NCI-H146 (cell line): ENCODE data around the gene BEGAIN.

Experiments used
- DNase-seq: peaks from one replicate; lab custom pipeline; 2025; lab: John Stamatoyannopoulos, UW

Gene BEGAIN

DNA sequence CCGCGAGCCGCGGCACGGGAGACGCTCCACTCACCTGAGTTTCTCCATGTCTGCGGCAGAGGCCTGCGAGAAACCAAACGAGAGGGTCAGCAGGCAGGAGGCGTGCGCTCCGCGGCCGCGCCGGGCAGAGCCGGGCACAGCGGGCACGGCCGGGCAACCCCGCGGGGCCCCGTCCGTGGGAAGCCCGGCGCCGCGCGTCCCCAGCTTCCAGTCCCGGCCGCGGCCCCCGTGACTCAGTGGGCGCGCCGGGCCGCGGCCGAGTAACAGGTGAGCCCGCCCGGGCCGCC, 19.4 kb downstream of the BEGAIN start:
- DNase-seq: no peak

DNA sequence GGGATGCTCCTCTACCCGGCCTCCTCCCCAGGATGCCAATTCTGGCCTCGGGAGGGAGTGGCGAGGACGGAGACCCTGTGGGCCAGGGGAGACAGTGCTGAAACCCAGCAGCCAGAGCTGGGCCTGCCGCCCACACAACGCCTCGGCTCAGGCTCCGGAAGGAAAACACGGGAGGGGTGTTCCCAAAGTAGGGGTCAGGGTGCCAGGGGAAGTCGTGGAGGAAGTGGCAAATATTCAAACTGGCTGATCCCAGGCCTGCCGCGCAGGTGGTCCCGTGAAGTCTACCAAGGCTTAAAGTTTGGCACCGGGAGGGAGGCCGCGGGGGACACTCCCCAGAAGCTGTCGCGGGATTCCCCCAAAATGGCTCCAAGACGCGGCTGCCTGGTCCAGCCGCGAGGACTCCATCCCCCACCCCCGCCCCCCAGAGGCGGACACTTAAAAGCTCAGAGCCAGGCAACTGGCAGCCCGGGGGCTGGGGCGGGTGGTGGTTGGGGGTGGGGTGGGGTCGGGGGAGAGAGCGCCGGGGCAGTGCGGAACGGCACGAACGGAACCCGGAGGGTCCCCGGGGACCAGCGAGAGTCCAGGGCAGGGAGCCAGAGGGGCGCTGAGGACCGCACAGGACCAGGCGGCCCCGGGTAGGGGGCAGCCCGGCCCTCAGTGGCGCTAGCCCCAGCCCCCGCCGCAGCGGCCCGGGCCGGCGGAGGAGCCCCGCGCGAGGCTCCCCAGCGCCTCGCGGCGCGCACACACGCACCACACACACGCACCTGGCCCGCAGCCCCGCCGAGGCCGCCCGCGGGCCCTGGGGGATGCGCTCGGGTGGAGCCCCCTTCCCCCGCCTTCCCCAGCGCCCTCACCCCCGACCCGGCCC, 20.0 kb downstream of the BEGAIN start:
- DNase-seq: no peak

DNA sequence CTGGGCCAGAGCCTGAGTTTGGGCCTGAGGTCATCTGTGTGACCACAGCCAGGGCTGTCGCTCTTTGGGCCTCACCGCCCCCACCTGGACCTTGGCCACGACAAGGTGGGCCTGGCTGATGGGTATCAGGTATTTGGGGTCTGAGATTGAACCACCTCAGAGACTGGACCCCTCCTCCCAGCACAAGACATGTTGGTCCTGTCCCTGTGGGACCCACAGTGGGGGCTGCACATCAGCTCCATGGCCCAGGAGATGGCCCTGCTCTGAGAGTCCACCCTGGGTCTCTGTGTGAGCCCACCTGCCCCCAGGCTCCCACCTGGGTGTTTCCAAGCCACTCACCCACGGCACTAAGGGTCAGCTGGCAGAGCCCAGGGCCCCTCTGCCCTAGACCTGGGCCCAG, 20.6 kb downstream of the BEGAIN start:
- no peak for DNase-seq

DNA sequence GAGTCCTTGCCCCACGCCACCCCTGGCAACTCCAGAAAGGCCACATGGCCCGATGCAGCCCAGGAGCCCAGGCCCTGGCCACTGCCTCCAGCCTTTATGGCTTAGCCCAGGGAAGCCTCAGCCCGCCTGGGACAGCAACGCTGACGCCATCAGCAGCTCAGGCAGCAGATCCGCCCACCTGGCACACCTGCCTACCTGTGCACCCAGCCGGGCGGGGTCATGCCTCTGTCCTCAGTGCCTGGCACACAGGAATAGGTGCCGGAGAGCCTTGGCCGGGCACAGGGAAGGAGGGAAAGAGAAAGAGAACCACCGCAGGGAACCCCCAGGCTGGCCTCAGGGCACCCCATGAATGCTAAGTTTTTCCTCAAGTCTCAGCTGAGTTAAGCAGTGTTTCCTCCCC, 21.1 kb downstream of the BEGAIN start:
- no peak for DNase-seq

DNA sequence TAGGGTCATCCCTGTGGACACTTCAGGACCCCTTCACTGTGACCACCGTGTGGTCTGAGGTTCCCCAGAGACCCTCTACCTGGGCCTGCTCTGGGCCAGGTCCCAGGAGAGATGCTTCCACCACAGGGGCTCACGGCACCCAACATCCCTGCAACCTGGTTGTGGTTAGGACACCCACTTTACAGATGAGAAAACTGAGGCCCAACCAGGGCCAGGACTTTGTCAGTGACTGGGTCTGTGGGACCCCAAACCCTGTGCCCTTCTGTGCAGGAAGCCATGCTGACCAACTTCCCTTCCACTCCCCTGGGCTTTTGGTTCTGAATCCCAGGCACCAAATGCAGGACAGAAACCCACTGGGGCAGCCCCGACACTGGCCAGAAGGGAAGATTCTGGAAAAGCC, 21.6 kb downstream of the BEGAIN start:
- DNase-seq: no peak

DNA sequence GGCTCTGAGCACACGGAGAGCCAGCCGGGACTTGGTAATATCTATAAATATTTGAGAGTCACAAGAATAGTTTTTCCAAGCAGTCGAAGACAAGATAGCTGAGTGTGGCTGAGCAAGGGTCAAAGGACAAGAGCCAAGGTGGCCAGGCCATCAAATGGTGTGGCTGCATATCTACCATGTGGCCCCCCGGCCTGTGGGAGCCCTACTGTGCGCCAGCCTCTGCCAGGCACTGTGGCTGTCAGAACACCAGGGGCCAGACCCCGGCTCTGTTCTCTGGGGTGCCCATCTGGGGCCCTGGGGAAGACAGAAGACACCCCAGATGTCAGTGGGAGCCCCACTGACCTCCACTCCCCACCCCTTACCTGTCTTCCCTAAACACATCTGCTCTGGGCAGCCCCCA, 22.7 kb downstream of the BEGAIN start:
- DNase-seq: no peak

DNA sequence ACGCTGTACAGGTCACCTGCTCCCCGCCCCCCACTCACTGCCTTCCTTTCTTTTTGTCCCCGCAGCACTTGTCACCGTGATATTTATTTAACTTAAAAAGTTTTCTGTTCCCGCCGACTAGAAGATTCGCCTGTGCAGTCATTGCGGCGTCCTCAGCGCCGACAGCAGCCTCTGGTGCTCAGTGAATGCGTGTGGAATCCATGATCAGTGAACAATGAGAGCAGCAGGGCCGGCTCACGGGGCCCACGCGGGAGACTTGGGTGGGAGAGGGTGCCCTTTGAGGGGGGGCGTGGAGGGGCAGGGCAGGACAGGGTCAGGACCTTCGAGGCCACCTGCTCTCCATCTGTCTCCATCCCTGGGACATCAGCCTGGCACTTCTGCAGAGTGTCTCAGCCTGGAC, 24.5 kb downstream of the BEGAIN start:
- no peak for DNase-seq

DNA sequence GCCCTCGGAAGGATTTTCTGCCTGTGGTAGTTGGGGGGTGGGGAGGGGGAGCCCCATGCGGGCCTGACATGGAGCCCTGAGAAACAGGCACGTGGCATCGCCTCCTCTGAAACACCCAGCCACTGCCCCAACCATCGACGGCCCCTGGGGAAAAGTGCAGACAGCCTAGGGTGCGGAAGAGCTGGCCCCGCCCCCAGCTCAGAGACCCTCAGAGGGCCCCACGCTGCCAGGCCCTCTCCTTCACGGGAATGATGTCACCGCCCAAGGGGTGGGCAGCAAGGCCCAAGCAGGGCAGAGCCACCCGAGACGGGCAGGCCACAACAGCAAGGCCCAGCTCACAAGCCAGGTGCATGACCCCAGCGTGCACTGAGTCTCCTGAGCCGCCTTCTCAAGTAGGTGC, 26.2 kb downstream of the BEGAIN start:
- DNase-seq: no peak

DNA sequence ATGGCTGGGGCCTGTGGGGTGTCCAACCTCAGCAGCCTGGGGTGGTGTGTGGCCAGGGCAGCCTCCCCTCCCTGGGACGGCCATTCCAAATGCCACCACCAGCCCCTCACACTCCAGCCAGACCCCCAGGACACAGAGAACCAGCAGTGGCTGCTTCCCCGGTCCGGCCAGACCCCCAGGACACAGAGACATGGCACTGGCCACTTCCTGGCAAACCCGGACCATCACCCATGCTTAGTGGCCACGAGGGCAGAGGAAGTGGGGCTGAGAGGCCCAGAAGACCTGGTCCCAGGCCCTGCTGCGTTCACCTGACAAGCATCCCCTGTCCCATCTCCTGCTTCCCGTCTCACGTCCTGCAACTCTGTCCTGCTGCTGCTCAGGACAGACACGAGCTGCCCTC, 26.7 kb downstream of the BEGAIN start:
- no peak for DNase-seq

DNA sequence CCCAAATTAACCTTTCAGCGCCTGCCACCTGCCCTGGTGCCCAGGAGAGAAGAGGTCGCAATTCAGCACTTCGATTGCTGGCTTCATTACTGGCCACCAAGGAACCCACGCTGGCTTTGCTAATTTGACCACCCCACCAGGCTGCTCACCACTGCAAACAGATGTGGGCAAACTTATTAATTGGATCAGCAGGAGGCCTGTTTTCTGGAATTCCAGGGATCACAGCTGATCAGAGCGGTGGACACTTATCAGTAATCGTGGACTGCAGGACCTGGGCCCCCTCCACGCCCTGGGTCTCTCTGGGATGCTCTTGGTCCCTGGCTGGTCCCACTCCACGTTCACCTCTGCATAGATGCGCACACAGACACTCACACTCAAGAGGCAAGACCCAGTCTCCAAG, 27.8 kb downstream of the BEGAIN start:
- no peak for DNase-seq

DNA sequence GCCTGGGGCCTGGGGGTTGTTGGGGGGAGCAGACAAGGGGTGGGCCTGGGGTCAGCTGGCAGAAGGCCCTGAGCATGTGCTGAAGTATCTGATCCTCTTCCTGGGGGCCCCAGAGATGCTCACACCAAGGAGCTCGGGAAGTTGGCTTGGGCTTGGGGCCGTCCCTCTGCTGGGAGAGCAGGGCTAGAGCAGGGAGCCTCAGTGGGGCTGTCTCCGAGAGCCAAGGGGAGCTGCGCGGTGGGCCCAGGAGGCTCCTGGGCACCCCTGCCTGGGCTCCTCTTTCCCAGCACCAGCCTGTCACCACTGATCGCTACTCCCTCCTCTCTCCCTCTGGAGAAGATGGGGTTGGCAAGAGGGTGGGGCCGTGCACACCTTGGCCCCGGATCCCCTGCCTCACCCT, 28.3 kb downstream of the BEGAIN start:
- no peak for DNase-seq

DNA sequence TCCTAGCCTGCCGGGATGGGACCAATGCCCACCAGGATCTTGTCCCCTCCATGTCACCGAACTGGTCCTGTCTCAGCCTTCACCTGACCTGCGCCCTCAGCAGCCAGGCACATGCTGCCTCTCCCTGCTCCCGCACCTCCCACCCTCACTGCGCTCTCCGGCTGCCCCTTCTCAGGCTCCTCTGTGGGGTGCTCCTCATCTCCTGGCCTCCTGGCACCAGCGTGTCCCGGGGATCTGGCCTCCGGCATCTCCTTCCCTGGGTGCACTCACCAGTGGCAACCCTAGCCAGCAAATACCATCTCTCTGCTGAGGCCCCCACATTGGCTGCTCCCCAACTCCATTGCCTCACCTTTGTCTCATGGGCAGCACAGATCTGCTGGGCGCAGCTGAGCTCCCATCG, 29.0 kb downstream of the BEGAIN start:
- no peak for DNase-seq

DNA sequence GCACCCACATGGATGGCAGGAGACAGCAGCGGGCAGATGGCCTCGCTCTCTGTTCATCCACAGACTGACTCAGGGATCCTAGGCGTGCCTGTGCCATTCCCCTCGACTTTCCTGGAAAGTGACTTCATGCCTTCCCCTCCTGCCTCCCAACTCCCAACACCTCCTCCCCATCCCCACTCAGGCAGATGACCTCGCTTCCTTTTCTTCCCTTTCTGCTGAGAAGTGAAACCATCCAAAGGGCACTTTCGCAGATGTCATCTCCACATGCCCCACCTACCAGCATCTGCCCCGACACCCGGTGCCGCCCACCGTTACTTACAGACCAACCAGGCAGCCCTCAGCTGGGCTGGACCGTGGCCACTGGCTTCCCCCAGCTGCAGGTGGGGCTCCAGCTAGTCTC, 29.6 kb downstream of the BEGAIN start:
- DNase-seq: no peak

DNA sequence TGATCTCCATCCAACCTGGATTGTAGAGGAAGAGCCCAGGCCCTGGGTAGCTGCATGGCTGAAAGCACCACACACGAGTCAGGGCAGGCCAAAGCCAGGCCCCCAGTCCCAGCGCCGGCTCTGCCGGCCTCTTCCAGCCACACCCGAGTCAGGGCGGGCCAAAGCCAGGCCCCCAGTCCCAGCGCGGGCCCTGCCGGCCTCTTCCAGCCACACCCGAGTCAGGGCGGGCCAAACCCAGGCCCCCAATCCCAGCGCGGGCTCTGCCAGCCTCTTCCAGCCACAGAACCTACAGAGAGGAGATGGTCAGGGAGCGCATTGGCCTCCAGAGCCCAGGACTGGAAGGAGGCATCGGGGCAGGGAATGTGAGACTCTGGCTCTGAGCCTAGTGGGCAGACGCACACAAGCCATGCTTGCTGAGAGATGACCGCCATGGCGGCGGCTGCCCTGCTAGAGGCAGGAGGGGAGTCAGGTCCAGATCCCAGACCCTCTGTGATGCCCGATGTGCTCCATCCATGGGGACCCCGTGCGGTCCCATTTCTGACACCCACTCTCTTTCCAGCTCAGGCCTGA, 30.2 kb downstream of the BEGAIN start:
- DNase-seq: no peak

DNA sequence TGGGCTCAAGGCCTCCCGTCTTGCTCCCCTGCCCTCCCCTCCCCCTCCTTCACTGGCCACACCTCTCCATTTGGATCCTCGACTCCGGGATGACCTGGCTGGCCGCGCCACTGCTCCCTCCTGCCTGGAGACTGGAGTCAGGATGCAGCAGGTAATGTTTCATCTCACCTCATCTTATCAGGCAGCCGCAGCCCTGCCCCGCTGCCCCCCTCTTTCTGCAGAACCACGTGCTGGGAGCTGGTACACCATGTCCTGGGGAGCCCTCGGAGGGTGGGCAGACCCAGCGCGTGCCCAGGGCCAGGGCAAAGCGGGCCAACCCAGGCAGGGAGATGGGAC, 31.1 kb downstream of the BEGAIN start:
- DNase-seq: no peak

DNA sequence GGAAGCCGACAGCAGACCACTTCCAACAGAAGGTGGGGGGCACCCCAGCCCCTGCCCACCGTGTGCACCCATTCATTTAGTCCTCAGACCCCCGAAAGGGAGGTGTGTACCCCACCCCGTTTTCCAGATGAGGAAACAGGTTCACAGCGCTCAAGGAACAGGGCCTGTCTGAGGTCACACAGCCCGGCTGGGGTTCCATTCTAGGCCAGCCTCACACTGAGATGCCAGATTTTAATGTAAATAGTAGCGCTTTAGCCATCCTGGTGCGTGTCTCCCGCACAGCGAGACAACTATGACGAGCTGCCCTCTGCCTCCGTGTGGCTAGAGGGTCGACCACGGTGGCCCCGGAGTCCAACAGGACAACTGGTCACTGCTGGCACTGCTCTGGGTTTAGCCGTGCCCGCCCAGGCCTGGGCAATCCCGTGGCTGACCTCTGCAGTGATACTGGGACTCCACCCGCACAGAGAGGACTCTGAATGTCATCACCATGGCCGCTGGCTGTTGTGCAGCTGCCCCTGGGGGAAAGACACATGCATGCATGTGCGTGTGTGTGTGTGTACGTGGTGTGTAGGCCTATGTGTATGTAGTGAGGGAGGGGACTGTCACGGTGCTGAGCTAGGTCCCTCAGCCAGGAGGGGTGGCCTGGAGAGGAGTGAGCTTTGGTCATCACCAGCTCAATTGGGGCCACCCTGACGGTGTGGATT, 31.6 kb downstream of the BEGAIN start:
- no peak for DNase-seq

DNA sequence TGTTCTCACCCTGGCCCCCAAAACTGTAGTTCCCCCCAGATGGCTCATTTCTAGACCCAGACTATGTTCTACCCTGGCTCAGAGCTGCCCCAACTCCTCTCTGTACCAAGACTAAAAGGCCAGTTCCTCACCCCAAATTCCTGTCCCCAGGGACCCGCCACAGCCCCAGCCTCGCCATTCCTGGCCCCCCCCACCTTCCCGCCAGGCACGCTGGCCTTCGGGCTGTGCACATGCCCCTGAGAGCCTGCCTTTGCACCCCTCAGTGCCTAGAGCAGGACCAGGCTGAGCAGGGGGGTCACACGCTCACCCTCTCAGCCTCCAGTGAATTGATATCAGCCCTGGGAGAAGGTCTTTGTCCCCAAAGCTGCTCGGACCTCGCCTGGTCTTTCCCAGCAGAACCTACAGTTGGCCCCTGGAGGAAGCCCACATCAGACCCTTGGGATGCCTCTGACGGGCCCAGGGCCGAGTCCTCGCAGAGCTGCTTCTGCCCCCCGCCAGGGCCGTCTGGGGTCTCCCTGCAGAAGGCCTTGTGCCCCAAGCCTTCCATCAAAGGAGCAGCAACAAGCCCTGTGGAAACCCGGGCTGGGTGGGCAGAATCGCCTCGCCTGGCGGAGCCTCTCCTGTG, 32.4 kb downstream of the BEGAIN start:
- no peak for DNase-seq

DNA sequence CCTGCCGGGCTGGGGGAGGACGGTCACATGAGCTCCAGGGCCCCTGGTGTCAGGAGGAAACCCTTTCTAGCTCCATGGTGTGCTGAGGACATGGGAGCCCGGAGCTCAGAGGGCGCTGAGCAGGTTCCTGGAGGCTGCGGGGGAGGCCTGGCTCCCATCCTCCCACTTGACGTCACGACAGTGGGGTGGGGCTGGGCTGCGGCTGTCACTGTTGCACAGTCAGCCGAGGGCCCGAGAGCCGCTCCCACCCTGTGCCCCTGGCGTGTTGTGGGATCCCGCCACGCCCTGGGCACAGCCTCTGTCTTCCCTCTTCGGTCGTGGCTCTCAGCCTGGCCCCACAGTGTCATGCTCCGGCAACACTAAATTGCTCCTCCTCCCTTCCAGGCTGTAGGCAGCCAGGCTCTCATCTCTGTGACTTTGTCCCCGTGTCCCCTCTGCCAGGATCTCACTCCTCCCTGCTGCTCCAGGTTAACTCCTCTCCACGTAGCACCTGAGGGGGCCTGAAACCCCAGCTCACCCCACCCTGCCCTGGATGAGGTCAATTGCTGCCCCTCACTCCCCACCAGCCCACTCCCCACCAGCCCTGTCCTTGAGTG, 33.0 kb downstream of the BEGAIN start:
- DNase-seq: no peak

DNA sequence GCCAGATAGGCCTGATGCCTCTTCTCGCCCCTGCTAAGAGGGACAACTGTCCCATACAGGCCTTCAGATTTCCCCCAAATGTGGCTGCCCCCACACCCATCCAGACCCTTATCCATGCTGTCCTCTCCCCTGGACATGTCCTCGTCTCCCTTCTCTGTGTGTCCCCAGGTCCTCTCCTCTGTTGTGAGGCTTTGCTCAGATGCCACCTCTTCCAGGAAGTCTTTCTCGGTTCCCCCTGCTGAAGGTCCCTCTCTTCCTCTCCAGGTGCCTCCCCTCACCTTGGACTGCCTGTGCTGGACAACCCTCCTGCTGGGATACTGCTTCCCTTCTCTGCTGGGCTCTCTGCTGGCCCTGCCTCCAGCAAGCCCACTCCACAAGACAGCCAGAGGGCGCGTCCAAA, 33.7 kb downstream of the BEGAIN start:
- DNase-seq: peak; percentile 9

DNA sequence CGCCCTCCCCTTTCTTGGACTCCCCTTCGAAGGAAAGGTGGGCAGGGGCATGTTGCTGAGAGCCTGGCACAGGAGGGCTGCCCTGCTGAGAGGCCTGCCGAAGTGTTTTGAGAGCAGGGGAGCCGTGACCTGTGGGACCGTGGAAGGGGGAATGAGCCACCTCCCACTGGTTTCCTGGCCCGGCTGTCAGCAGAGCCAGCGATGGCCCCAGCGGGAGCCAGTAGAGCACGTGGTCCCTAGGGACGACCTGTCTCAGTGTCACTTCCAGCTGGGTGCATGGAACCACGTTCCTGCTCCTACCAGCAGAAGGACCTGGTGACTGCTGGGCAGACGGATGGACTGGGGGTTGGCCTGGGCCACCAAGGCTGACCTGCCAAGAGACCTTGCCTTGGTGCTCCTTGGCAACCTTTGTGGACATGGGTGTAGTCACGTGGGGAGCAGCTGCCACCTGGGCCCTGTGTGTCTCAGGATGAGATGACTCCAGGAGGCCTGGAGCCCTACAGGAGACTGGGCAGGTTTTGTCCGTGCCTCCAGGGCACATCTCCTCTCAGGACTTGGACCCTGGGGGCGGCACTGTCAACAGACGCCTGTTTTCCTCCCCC, 34.6 kb downstream of the BEGAIN start:
- peak; percentile 80 for DNase-seq

DNA sequence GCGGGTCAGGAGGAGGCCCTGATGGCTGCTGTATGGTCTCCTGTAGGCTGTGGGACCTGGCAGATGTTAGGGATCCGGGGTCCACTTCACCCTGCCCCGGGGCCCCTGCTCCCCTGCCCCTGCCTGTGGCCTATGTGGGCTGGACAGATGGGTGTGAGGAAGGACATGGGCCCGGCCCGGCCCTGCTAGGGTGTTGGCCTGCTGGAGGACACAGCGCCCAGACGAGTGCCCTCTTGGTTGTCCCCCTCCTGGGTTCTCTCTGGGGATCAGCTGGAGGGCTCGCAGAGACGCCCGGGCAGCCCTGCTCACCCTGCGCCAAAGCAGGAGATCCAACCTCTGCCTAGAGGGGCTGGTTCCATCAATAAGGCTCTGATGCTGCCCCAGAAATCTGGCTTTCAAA, 36.2 kb downstream of the BEGAIN start:
- no peak for DNase-seq

DNA sequence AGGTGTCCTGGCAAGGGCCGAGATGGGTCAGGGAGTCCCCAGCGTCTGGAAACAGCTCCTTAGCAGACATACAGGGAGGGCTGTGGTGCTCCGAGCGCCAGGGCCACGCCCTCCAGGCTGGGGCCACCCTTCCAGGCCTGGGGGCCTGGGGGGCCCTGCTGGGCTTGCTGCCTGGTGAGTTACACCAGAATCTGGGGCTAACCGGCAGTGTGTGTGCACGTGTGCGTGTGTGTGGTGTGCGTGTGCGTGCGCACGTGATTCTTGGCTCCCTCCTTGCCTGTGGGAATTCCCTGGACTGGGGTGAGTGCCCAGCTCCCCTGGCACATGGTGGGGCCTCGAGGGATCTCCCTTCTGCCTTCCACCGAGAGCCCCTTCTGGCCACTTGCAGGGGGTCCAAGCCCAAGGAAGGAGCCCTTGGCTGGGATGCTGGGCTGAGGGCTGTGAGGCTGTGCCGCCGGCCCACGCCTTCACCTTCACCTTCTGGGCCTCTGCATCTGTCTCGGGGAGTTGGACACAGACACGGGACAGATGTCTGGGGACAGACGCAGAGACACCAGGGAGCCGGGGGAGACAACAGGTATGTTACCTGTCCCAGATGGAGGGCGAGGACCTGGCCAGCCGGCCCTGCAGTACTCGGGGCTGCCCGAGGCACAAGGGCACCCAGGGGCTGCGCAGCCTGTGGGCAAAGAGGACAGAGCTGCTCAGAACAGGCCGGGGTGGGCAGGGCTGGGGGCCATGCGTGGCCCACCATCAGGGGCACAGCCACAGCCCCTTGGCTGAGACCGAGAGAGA, 37.2 kb downstream of the BEGAIN start:
- DNase-seq: no peak
